ENCODE results near the gene SUPT4H1. TPM values are rescaled to one million over a fixed set of nuclear protein-coding genes. Genes with fewer than 3 reads are reported as not detected.

SUPT4H1 gene
- polyA plus RNA-seq, 3 donors = 142 to 156 (median 148) TPM

- no peak for DNase-seq (ENCODE audit: low read depth in 3 of 3, low spot score in 2 of 3)
These were observed 13.4 kb upstream of the SUPT4H1 start for GRCh38 chr17:58365185-58365979.

- no peak for DNase-seq (ENCODE audit: low read depth in 3 of 3, low spot score in 2 of 3)
These were observed 12.4 kb upstream of the SUPT4H1 start for GRCh38 chr17:58364270-58364942.

- no peak for DNase-seq (ENCODE audit: low read depth in 3 of 3, low spot score in 2 of 3)
These were observed 11.6 kb upstream of the SUPT4H1 start for GRCh38 chr17:58363457-58364185.

GRCh38 chr17:58362368-58363014 is 10.5 kb upstream of the SUPT4H1 start:
- no peak for DNase-seq (ENCODE audit: low read depth in 3 of 3, low spot score in 2 of 3)

- no peak for DNase-seq (ENCODE audit: low read depth in 3 of 3, low spot score in 2 of 3)
These were observed 8.5 kb upstream of the SUPT4H1 start for GRCh38 chr17:58360296-58361063.

GRCh38 chr17:58358408-58359172 is 6.6 kb upstream of the SUPT4H1 start:
- no peak for DNase-seq (ENCODE audit: low read depth in 3 of 3, low spot score in 2 of 3)

- DNase-seq (ENCODE audit: low read depth in 3 of 3, low spot score in 2 of 3) = no peak
These were observed 5.6 kb upstream of the SUPT4H1 start for GRCh38 chr17:58357312-58358297.

- DNase-seq (ENCODE audit: low read depth in 3 of 3, low spot score in 2 of 3) = no peak
These were observed 4.2 kb upstream of the SUPT4H1 start for GRCh38 chr17:58356231-58356630.

- no peak for DNase-seq (ENCODE audit: low read depth in 3 of 3, low spot score in 2 of 3)
These were observed 2.7 kb upstream of the SUPT4H1 start for GRCh38 chr17:58354541-58355216.

- DNase-seq (ENCODE audit: low read depth in 3 of 3, low spot score in 2 of 3) = no peak
These were observed 1.4 kb upstream of the SUPT4H1 start for GRCh38 chr17:58353389-58353825.

GRCh38 chr17:58352596-58353388 is 791 bp upstream of the SUPT4H1 start:
- no peak for DNase-seq (ENCODE audit: low read depth in 3 of 3, low spot score in 2 of 3)

- DNase-seq (ENCODE audit: low read depth in 3 of 3, low spot score in 2 of 3) = no peak
These were observed 819 bp downstream of the SUPT4H1 start for GRCh38 chr17:58351182-58351581.

GRCh38 chr17:58348038-58348437 is 4.0 kb downstream of the SUPT4H1 start:
- DNase-seq (ENCODE audit: low read depth in 3 of 3, low spot score in 2 of 3) = no peak

- no peak for DNase-seq (ENCODE audit: low read depth in 3 of 3, low spot score in 2 of 3)
These were observed 6.5 kb downstream of the SUPT4H1 start for GRCh38 chr17:58345500-58345899.

- DNase-seq (ENCODE audit: low read depth in 3 of 3, low spot score in 2 of 3) = no peak
These were observed 7.2 kb downstream of the SUPT4H1 start for GRCh38 chr17:58344791-58345157.

- DNase-seq (ENCODE audit: low read depth in 3 of 3, low spot score in 2 of 3) = no peak
These were observed 7.8 kb downstream of the SUPT4H1 start for GRCh38 chr17:58344047-58344790.
